K562 (cell line): Measurements from ENCODE around the gene RPL7A.

Experiments
- CEBPG ChIP-seq, 3 experiments: fragments of 200-800 bp in 1 of 3; sonication (Bioruptor generic) in 1 of 3; sonication (generic) in 1 of 3; formaldehyde crosslinking in 1 of 3; IDR thresholded peaks in 2 of 3; conservative IDR thresholded peaks in 1 of 3; 2 replicates each; pipeline versions ENCODE4 v1.6.1 to v1.8.0; 2016 to 2022; ENCODE audit warnings: missing compliant biosample characterization in 2 of 3, missing genetic modification characterization in 2 of 3, mild to moderate bottlenecking in 1 of 3, missing genetic modification reagents in 1 of 3
- CTCF ChIP-seq, 3 experiments: IDR thresholded peaks in 2 of 3; conservative IDR thresholded peaks in 1 of 3; 2 replicates each; pipeline ENCODE4 v1.5.1; 2011 to 2012; ENCODE audit warnings: low read length in 3 of 3, mild to moderate bottlenecking in 3 of 3, control low read depth in 2 of 3, improper control_type of control experiment in 1 of 3, inconsistent platforms in 1 of 3, low read depth in 1 of 3, mixed read lengths in 1 of 3, moderate library complexity in 1 of 3; ENCODE audit not compliant: insufficient read depth in 2 of 3
- DPF2 ChIP-seq: fragments of 450-650 bp; IDR thresholded peaks from 2 replicates; pipeline ENCODE4 v1.6.1; 2016
- EGR1 ChIP-seq: fragments of 450-650 bp; conservative IDR thresholded peaks from 2 replicates; pipeline ENCODE4 v1.6.1; 2017; ENCODE audit warnings: mild to moderate bottlenecking
- HMG20B ChIP-seq: fragments of 250-450 bp; sonication (Bioruptor Pico); IDR thresholded peaks from 2 replicates; pipeline ENCODE4 v1.5.0; 2021; ENCODE audit warnings: mild to moderate bottlenecking
- MAX ChIP-seq: sonication (generic); formaldehyde crosslinking; IDR thresholded peaks from 2 replicates; pipeline ENCODE4 v1.9.0; 2022; ENCODE audit warnings: mild to moderate bottlenecking, missing genetic modification reagents
- TARDBP ChIP-seq: fragments of 450-650 bp; IDR thresholded peaks from 2 replicates; pipeline ENCODE4 v1.6.1; 2016
- ZFX ChIP-seq: sonication (generic); formaldehyde crosslinking; IDR thresholded peaks from 2 replicates; pipeline ENCODE4 v1.8.0; 2022; ENCODE audit warnings: mild to moderate bottlenecking, missing genetic modification reagents, moderate library complexity

- TF ChIP-seq HMG20B (no peak), MAX (CRISPR knock-in tag) (no peak), DPF2 (no peak), ZFX (CRISPR knock-in tag) (no peak), CTCF (IDR thresholded peaks at IDR 0.05 in 2 of 3, conservative IDR thresholded peaks at IDR 0.05 in 1 of 3; ENCODE audit: insufficient read depth in 2 of 3, low read depth in 1 of 3, low read length in 3 of 3) (no peak), CEBPG (CRISPR knock-in tag; IDR thresholded peaks at IDR 0.05) (no peak), CEBPG (tag; conservative IDR thresholded peaks at IDR 0.05 in 1 of 2, IDR thresholded peaks at IDR 0.05 in 1 of 2) (no peak), EGR1 (peak; percentile 30; the same call in 1 of the 2 replicates), TARDBP (no peak)
Observed at GRCh38 chr9:133360400-133361393, 12.7 kb downstream of the RPL7A start.
